ENCODE data around the gene MSANTD3.
"Not testable (repeated sequence)": the region's sequence is repeated elsewhere in the genome, so short reads cannot be mapped to it uniquely, and the experiment has no call there.

The MSANTD3 gene

GRCh38 chr9:100430286-100430940 lies 3.5 kb downstream of the MSANTD3 start:
- DNase-seq: no peak

- no peak for DNase-seq
Measured at GRCh38 chr9:100431886-100432285, 4.9 kb downstream of the MSANTD3 start.

DNA sequence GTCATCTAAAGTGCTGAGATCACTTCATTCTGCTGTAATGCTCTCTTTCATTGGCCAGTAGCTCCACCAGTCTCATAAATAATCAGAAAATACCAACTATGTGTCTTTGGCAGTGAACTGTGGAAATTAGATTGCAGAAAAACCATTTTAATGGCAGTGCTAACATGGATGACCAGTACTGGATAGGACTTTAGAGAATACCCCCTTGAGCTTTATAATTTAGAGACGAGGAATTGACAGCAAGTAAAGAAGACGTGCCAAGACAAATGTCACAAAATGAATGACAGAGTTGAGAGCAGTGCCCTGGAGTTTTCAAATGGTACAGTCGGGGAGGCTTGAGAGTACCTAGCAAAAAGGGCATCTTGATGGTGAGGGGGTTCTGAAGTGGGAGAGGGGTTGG lies 5.8 kb downstream of the MSANTD3 start:
- no peak for DNase-seq

DNA sequence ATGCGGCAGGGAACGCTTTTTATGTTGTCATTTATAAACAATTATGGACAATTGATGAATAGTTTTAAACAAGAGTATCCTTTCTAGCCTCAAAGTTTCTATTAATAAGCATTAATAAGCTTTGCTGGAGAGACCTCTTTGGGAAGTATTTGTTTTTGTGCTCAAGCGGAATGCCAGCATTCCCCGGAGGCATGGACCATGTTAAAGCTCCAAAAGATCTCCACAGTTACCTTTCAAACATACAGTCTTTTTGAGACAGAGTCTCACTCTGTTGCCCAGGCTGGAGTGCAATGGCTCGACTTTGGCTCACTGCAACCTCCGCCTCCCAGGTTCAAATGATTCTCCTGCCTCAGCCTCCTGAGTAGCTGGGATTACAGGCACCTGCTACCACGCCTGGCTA lies 9.6 kb downstream of the MSANTD3 start:
- DNase-seq: no peak

- DNase-seq: peak; percentile 37 to 46
Measured at GRCh38 chr9:100437860-100438805, 11.2 kb downstream of the MSANTD3 start.

DNA sequence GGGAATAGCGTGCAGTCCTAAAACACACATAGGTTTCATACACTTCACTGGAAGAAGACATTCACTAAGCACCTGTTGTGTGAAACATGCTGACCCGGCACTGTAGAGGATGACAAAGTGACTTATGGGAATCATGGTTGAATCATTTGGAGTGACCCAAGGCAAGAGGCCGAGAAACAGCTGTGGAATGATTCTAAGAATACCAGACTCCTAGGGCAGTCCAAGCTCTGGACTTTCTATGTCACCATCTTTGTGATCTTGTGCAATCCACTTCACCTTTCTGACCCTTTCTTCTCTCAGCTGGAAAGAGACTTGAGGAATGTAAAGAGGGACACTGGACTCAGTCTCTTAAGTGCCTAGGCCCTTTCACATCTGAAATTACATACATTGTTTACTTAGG lies 13.1 kb downstream of the MSANTD3 start:
- no peak for DNase-seq

- not testable (repeated sequence) for DNase-seq
Measured at GRCh38 chr9:100440487-100440886, 13.5 kb downstream of the MSANTD3 start.

GRCh38 chr9:100441911-100442361 lies 15.0 kb downstream of the MSANTD3 start:
- DNase-seq: no peak

GRCh38 chr9:100443781-100444768 lies 17.1 kb downstream of the MSANTD3 start:
- DNase-seq: no peak

DNA sequence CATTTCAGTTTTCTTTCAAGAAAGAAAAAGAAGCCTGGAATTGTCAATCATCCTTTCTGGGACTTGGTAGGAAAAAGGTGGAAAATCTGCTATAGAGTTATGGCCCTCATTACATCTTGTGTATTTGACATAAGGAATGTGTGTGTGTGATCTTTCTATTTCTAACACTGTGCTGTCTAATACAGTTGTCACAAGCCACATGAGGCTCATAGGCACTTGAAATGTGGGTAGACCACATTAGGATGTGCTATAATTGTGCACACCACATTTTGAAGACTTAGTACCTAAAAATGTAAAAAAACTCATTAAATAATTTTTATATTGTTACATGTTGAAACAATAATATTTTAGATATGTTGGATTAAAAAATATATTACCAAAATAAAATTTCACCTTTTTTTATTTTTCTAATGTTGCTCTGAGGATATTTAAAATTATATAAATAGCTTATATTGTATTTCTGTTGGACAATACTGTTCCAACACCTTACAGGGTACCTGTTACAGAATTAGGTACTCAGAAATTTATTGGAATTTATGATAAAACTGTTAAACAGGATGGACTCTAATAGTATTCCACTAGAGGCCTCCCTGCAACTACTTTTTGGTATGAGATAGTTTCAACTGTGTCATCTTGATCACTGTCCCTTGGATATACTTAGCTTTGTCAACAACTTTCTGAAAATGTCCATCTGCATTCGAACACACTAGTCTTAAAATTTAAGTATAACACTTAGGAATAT lies 18.4 kb downstream of the MSANTD3 start:
- DNase-seq: no peak

- no peak for DNase-seq
Measured at GRCh38 chr9:100445903-100446549, 19.1 kb downstream of the MSANTD3 start.

DNA sequence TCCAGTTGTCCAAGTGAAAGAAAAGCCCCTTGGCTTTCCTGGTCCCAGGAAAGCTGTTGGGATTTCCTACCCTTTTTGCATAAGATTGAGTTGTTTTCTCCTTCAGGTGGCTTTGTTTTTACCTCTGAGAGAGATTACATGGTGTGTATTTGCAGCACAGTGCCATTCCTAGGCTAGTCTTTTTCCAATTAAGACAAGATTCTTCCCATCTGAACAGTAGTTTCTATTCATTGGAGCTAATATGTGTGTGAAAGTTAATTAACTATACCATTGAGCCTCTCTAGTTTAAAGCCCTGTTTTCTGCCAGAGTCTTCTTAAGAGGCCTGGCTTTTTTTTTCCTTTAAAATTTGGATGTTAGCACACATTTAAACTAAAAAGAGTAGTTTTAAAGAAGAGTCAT lies 20.1 kb downstream of the MSANTD3 start:
- DNase-seq: no peak

DNA sequence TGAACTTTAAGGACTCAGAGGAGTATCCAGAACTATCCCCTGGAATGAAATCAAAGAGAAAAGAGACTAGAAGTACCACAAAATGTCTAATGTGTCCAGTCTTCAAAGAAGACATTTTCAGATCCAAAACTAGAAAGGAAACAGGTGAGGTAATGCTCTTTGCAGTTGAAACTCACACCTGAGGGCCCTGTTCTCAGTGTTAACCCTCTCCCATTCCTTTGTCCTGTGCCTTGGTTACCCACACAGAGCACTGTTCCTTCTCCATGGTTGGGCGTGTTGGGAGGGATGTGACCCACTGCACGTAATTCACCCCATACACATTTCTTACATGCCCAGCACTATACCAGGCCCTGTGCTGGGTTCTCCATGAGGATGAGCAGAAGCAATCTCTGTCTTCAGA lies 21.3 kb downstream of the MSANTD3 start:
- DNase-seq: no peak

DNA sequence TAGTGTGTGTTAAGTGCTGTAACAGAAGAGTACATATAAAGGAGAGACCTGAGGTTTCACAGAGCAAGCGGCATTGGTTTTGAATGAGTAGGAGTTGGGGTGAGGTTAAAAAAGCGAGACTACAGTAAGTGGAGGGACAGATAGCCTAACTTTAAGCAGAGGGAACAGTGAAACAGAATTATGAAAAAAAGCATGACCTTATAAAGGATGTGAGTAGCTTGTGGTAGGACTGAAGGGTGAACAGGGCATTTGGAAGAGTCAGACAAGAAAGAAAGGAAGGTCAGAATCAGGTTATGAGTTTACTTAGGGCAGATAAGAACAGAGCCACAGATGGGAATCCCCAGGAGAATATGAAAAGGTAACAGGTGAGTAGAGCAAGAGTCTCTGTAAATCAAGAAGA lies 22.5 kb downstream of the MSANTD3 start:
- DNase-seq: no peak

GRCh38 chr9:100452894-100453293 lies 26.0 kb downstream of the MSANTD3 start:
- DNase-seq: no peak

DNA sequence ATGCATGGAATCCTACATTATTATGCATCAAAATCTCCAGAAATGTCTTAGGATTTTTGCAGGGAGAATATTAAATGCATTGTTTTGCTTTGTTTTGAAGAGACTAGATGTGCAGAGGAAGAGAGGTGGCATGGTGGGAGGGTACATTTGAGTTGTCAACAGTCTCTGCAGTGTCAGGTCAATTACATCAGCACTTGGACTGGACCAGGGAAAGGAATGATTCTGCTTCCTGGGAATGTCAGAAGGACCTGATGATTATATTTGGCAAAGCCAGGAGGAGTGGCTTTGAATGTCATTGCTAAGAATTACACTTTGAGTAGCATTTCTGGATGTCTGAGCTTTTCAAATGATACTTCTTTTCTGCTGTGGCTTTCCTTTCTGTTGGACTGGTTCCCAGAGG lies 28.5 kb downstream of the MSANTD3 start:
- no peak for DNase-seq

DNA sequence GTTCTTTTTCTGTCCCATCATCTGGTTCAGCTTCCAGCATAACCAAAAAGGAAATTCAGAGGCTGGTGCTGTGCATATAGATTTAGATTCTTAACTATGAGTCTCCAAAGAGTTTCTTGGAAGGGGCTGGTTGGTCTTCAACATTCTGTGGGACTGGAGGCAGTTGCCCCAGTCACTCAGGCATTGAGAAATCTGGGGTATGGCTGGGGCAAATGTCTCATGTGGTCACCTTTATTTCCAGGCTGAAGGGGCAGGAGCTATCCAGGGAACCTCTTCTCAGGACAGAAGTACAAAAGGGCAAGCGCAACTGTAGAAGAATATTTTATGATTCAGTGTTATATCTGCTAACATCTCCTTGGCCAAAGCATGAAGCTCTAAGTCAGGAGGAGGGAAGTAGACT lies 30.6 kb downstream of the MSANTD3 start:
- no peak for DNase-seq

- no peak for DNase-seq
Measured at GRCh38 chr9:100459963-100460362, 33.0 kb downstream of the MSANTD3 start.

DNA sequence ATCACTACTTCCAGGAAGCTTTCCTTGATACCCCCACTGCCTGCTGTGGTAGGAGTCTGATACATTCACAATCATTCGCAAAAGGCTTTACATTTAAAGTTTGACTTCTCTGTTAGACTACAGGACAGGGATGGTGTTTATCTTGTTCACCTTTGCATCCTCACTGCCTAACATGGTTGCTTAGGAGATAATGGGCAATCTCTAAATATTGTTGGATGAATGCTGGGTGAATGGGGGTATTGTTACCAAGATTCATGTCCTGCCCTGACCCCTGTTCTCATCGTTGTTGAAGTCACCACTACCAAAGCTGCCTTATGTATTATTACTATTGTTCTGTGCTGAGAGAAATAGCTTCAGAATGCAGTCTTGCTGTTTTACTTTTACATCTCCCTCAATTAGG lies 38.3 kb downstream of the MSANTD3 start:
- no peak for DNase-seq

GRCh38 chr9:100465761-100466160 lies 38.8 kb downstream of the MSANTD3 start:
- no peak for DNase-seq

GRCh38 chr9:100466171-100466828 lies 39.4 kb downstream of the MSANTD3 start:
- DNase-seq: no peak
